GM06990 (cell line): ENCODE results near the gene CDCP1.

ENCODE experiments used
- DNase-seq: peaks from one replicate; pipeline ENCODE4 v3.0.0-alpha.2; 2011; ENCODE audit not compliant: insufficient read length; ENCODE audit errors: extremely low read depth
- H3K27me3 ChIP-seq: replicated peaks from 2 replicates; pipeline ENCODE4 v1.6.0; 2011; ENCODE audit warnings: low read length; ENCODE audit not compliant: control insufficient read depth, insufficient read depth
- H3K36me3 ChIP-seq: 2 replicates; pipeline ENCODE4 v1.5.1; 2011; ENCODE audit warnings: low read length; ENCODE audit not compliant: control insufficient read depth, insufficient read depth
- H3K4me3 ChIP-seq: replicated peaks from 2 replicates; pipeline ENCODE4 v1.5.1; 2011; ENCODE audit warnings: low read depth, mild to moderate bottlenecking, control low read depth, low read length
- TF ChIP-seq, protein P1 (sequence below): IDR thresholded peaks from 2 replicates; pipeline ENCODE4 v1.5.1; 2011; ENCODE audit warnings: low read length, control low read depth, mild to moderate bottlenecking, inconsistent platforms; ENCODE audit not compliant: insufficient read depth, poor library complexity, severe bottlenecking

CDCP1 gene

DNA sequence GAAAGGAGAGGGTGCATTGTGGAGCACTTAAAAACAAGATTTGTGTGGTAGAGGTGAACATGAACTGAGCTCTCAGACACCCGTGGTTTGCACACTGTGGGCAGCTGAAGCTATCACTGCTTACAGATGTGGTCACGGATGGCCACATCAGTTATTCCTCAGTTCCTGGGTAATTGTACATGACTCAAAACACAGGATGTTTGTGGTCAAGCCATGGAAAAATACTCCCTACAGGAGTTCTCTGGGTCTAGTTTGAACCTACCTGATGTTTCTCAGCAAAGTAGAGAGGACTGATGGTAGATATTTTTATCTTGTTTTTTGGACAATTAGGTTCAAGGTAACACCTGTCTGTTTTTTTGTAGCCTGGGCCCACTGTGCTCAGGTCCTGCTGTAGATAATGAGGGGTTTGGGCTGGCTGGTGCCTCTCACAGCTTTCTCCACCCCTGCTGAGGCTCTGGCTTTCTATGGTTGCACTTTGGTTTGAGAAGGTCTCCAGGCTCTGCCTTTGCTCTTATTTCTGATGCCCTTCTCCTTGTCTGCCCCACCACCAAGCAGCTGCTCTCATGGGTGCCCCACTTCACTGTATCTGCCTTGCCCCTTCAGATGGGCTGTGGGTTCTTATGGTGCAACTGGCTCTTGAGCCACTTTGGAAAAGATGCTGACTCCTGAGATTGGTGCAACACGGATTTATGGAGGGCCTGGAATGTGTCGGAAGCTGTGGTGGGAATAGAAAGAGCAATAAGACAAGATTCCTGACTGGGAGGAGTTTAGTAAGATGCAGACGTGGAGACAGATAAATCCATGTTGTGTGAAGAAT lies 40.1 kb downstream of the CDCP1 start:
- H3K4me3 ChIP-seq, result no peak overlapping the region
- no peaks in the 10 kb centered on the region; the same call in none of the 2 replicates for H3K27me3 ChIP-seq
- DNase-seq, result no peak
- no peaks in the 10 kb centered on the region for H3K36me3 ChIP-seq
- TF ChIP-seq, protein P1, sequence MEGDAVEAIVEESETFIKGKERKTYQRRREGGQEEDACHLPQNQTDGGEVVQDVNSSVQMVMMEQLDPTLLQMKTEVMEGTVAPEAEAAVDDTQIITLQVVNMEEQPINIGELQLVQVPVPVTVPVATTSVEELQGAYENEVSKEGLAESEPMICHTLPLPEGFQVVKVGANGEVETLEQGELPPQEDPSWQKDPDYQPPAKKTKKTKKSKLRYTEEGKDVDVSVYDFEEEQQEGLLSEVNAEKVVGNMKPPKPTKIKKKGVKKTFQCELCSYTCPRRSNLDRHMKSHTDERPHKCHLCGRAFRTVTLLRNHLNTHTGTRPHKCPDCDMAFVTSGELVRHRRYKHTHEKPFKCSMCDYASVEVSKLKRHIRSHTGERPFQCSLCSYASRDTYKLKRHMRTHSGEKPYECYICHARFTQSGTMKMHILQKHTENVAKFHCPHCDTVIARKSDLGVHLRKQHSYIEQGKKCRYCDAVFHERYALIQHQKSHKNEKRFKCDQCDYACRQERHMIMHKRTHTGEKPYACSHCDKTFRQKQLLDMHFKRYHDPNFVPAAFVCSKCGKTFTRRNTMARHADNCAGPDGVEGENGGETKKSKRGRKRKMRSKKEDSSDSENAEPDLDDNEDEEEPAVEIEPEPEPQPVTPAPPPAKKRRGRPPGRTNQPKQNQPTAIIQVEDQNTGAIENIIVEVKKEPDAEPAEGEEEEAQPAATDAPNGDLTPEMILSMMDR, result no peak

DNA sequence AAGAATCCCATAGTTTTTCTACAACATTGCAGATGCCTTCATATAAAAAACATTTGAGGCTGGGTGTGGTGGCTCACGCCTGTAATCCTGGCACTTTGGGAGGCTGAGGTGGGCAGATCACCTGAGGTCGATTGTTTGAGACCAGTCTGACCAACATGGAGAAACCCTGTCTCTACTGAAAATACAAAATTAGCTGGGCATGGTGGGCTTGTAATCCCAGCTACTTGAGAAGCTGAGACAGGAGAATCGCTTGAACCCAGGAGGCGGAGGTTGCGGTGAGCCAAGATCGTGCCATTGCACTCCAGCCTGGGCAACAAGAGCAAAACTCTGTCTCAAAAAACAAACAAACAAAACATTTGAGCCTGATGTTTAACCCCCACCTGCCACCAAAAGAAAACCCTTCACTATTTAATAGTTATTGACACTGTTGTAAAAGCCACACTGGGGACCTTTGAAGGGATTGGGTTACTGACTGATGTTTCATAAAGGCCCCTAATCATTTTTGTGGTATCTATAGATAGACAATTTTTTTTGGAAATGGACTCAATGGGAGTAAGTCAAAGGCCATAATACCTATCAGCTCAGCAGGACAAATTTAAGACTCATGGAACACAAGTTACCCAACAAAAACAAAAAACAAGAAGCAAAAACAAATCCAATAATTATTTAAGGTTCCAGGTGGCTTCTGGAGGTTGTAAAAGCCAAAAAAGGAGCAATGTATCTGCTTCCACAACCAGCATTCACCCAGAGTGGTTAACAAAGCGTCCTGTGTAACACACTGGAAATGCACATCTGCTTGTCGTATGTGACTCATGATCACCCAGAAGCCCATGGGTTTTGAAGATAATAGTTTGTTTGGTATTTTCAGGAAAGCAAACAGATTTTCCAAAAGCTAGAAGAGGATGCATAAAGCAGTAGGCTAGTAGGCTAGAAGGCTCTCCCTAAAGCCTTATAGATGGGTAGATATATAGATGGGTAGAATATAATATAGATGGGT lies 41.2 kb downstream of the CDCP1 start:
- no peaks in the 10 kb centered on the region; the same call in none of the 2 replicates for H3K27me3 ChIP-seq
- no peak overlapping the region for H3K4me3 ChIP-seq
- no peaks in the 10 kb centered on the region for H3K36me3 ChIP-seq
- DNase-seq, result no peak
- TF ChIP-seq, protein P1, result no peak

DNA sequence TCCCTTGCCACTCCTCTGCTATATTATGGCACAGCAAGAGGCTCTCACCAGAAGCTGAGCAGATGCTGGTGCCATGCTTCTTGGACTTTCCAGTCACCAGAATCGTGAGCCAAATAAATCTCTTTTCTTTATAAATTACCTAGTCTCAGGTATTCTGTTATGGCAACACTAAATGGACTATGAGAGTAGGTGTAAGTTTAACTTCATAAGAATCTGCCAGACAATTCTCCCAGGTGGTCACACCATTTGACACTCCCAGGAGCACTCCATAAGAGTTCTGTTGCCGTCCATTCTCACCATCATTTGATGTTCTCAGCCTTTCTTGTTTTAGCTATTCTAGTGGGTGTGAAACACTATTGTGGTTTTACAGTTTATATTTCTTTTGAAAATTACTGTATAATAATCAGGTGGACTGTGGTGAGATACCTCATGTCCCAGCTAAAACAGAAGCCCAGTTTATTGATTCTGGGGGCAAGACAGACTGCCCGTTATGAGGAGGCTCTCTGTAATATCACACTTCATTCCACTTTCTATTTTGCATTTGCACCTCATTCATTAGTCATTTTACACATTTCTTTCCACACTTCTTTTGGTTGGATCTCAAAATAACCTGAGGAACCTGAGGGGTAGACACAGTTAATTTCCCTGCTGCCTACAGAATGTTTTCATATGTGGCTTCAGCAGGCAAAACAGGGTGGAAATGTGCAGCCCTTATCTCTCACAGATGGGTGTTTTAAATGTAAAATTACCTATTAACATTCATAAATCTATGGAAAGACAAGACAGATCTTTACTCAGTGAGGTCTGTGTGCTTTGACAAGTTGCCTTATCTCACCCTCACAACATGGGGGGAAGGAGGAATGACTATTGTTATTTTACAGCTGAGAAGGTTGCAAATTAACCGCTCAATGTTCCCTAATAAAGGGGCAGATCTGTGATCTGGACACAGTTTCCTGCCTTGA lies 42.1 kb downstream of the CDCP1 start:
- Histone ChIP-seq H3K4me3 (no peak overlapping the region), H3K27me3 (no peaks in the 10 kb centered on the region; the same call in none of the 2 replicates), H3K36me3 (no peaks in the 10 kb centered on the region)
- no peak for DNase-seq
- TF ChIP-seq, protein P1, result no peak

DNA sequence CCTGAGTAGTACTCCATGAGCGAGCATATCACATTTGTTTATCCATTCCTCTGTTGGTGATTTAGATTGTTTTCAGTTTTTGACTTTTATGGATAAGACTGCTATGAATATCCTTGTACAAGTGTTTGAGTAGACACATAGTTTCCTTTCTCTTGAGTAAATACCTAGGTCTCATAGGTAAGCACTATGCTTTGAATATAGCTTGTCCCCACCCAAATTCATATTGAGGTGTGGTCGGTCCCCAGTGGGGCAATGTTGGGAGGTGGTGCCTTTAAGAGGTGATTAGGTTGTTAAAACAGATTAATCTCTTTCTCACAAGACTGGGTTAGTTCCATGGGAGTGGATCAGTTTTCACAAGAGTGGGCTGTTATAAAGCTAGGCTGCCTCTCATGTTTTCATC lies 42.8 kb downstream of the CDCP1 start:
- H3K27me3 ChIP-seq, result no peaks in the 10 kb centered on the region; the same call in none of the 2 replicates
- no peak overlapping the region for H3K4me3 ChIP-seq
- no peak for DNase-seq
- TF ChIP-seq, protein P1, result no peak
- H3K36me3 ChIP-seq, result no peaks in the 10 kb centered on the region

- Histone ChIP-seq H3K4me3 (no peak overlapping the region), H3K27me3 (no peaks in the 10 kb centered on the region), H3K36me3 (no peaks in the 10 kb centered on the region)
- DNase-seq, result no peak
- TF ChIP-seq, protein P1, result no peak
These were observed 45.2 kb downstream of the CDCP1 start for GRCh38 chr3:45100981-45101407.
